HepG2 (cell line): ENCODE measurements around the gene UBE3A. TPM values are rescaled to one million over a fixed set of nuclear protein-coding genes. Genes with fewer than 3 reads are reported as not detected.
A peak's percentile ranks its signal among the peaks of the same experiment; 100 is the strongest.

Experiments used
- ARHGAP35 ChIP-seq: sonication (generic); formaldehyde crosslinking; IDR thresholded peaks from 2 replicates; pipeline ENCODE4 v1.9.0; 2022; ENCODE audit warnings: mild to moderate bottlenecking, inconsistent platforms, moderate library complexity, missing genetic modification reagents, borderline replicate concordance
- ASH2L ChIP-seq: fragments of 300-600, 200-600 bp; sonication (generic); IDR thresholded peaks from 2 replicates; pipeline ENCODE4 v1.7.0; 2017; ENCODE audit warnings: low read depth, mild to moderate bottlenecking, moderate library complexity, mixed read lengths, low read length; ENCODE audit not compliant: insufficient read length
- BCL6 ChIP-seq: IDR thresholded peaks from 2 replicates; pipeline ENCODE4 v1.6.1; 2016; ENCODE audit warnings: missing genetic modification reagents, missing compliant biosample characterization
- E2F1 ChIP-seq: sonication (generic); formaldehyde crosslinking; IDR thresholded peaks from 2 replicates; pipeline ENCODE4 v1.5.0; 2020; ENCODE audit warnings: missing genetic modification reagents
- GATAD1 ChIP-seq: IDR thresholded peaks from 2 replicates; pipeline ENCODE4 v1.6.1; 2016; ENCODE audit warnings: missing genetic modification reagents, missing compliant biosample characterization
- GMEB1 ChIP-seq: sonication (generic); formaldehyde crosslinking; IDR thresholded peaks from 2 replicates; pipeline ENCODE4 v1.5.1; 2020; ENCODE audit warnings: missing genetic modification reagents, mild to moderate bottlenecking, borderline replicate concordance
- IKZF4 ChIP-seq: sonication (generic); formaldehyde crosslinking; IDR thresholded peaks from 2 replicates; pipeline ENCODE4 v1.5.1; 2020; ENCODE audit warnings: borderline replicate concordance, mild to moderate bottlenecking, low read depth, missing genetic modification reagents; ENCODE audit errors: not compliant biosample characterization
- MIER2 ChIP-seq: IDR thresholded peaks from 2 replicates; pipeline ENCODE4 v1.6.1; 2016; ENCODE audit warnings: missing biosample characterization, missing genetic modification reagents
- MIER3 ChIP-seq: IDR thresholded peaks from 2 replicates; pipeline ENCODE4 v1.6.1; 2016; ENCODE audit warnings: missing compliant biosample characterization, borderline replicate concordance
- PCBP2 ChIP-seq: fragments of 200-400 bp; formaldehyde crosslinking; optimal IDR thresholded peaks from 2 replicates; pipeline ENCODE3; 2018; ENCODE audit warnings: low read length, low read depth; ENCODE audit not compliant: poor library complexity, severe bottlenecking
- RELA ChIP-seq: sonication (generic); formaldehyde crosslinking; IDR thresholded peaks from 2 replicates; pipeline ENCODE4 v1.4.0; 2020; ENCODE audit warnings: missing genetic modification reagents
- RXRB ChIP-seq: IDR thresholded peaks from 2 replicates; pipeline ENCODE4 v1.6.1; 2016; ENCODE audit warnings: borderline replicate concordance, missing genetic modification reagents, missing compliant biosample characterization
- TRAFD1 ChIP-seq: sonication (generic); formaldehyde crosslinking; IDR thresholded peaks from 2 replicates; pipeline ENCODE4 v1.5.1; 2020; ENCODE audit warnings: missing genetic modification reagents, mild to moderate bottlenecking, borderline replicate concordance
- WIZ ChIP-seq: sonication (generic); formaldehyde crosslinking; IDR thresholded peaks from 2 replicates; pipeline ENCODE4 v1.5.1; 2020; ENCODE audit warnings: mild to moderate bottlenecking, missing genetic modification reagents
- ZFP37 ChIP-seq: sonication (generic); formaldehyde crosslinking; IDR thresholded peaks from 2 replicates; pipeline ENCODE4 v1.4.0; 2020; ENCODE audit warnings: missing genetic modification reagents, borderline replicate concordance
- ZNF20 ChIP-seq: sonication (generic); formaldehyde crosslinking; IDR thresholded peaks from 2 replicates; pipeline ENCODE4 v1.4.0; 2020; ENCODE audit warnings: mild to moderate bottlenecking, moderate library complexity, missing genetic modification reagents
- ZNF414 ChIP-seq: sonication (generic); formaldehyde crosslinking; IDR thresholded peaks from 2 replicates; pipeline ENCODE4 v1.5.0; 2020; ENCODE audit warnings: missing genetic modification reagents
- ZNF451 ChIP-seq: sonication (generic); formaldehyde crosslinking; IDR thresholded peaks from 2 replicates; pipeline ENCODE4 v1.5.0; 2020; ENCODE audit warnings: mild to moderate bottlenecking, missing genetic modification reagents
- ZNF670 ChIP-seq: sonication (generic); formaldehyde crosslinking; IDR thresholded peaks from 2 replicates; pipeline ENCODE4 v1.8.0; 2022; ENCODE audit warnings: mild to moderate bottlenecking, missing genetic modification reagents, borderline replicate concordance
- ZNF800 ChIP-seq: sonication (generic); formaldehyde crosslinking; IDR thresholded peaks from 2 replicates; pipeline ENCODE4 v1.4.0; 2020; ENCODE audit warnings: missing genetic modification reagents
- ZNF839 ChIP-seq: sonication (generic); formaldehyde crosslinking; IDR thresholded peaks from 2 replicates; pipeline ENCODE4 v1.4.0; 2020; ENCODE audit warnings: missing genetic modification reagents, mild to moderate bottlenecking, borderline replicate concordance
- ZNF878 ChIP-seq: sonication (generic); formaldehyde crosslinking; IDR thresholded peaks from 2 replicates; pipeline ENCODE4 v1.8.1; 2023; ENCODE audit warnings: mild to moderate bottlenecking, missing genetic modification reagents, moderate library complexity
- polyA plus RNA-seq, 8 experiments: library from polyadenylated mRNA; depleted of rRNA in 3 of 8; stranded (reverse) in 7 of 8; unstranded in 1 of 8; fragments of >200 nt; fragmentation: Illumina TruSeq in 4 of 8; extraction: Trizol in 4 of 8; gene quantifications; 2 replicates each; pipeline versions ENCODE4 v1.2.1 to v1.2.3, GENCODE V29; 2011 to 2016; ENCODE audit warnings: low read depth in 4 of 8, missing spikeins in 1 of 8, mixed read lengths in 1 of 8; ENCODE audit not compliant: insufficient read depth in 1 of 8
- total RNA-seq, 5 experiments: library from RNA; depleted of rRNA; stranded (reverse); fragments of >200 nt; fragmentation: Illumina TruSeq; extraction: Trizol; gene quantifications; 2 replicates each; pipeline ENCODE4 v1.2.3, GENCODE V29; 2016; ENCODE audit warnings: low read depth in 1 of 5

The UBE3A gene
- total and polyA plus RNA-seq, 2 of the 13 experiments (the other 11 are each of a cell fraction or from before 2014, with no cell fraction given): 17.3 to 80.5 TPM

- TF ChIP-seq RXRB (CRISPR knock-in tag): no peak
- TF ChIP-seq BCL6 (CRISPR knock-in tag): no peak
- no peak for TF ChIP-seq MIER2 (CRISPR knock-in tag)
- 0 out of 2 replicates have a peak, but pooled peaks have one; percentile 24 for TF ChIP-seq ZNF670 (CRISPR knock-in tag)
- 0 out of 2 replicates have a peak, but pooled peaks have one; percentile 12 for TF ChIP-seq RELA (CRISPR knock-in tag)
- TF ChIP-seq ZNF800 (CRISPR knock-in tag): no peak; the same call in 1 of the 2 replicates
- TF ChIP-seq ZNF878: no peak
- no peak for TF ChIP-seq PCBP2
- no peak for TF ChIP-seq GMEB1
- no peak for TF ChIP-seq ZNF20 (CRISPR knock-in tag)
- peak; percentile 43 for TF ChIP-seq IKZF4
- 0 out of 2 replicates have a peak, but pooled peaks have one; percentile 72 for TF ChIP-seq ZNF451 (CRISPR knock-in tag)
- TF ChIP-seq TRAFD1: no peak
- TF ChIP-seq ASH2L: peak; percentile 84
- no peak for TF ChIP-seq WIZ (CRISPR knock-in tag)
- no peak for TF ChIP-seq ZFP37
- no peak; the same call in 1 of the 2 replicates for TF ChIP-seq ZNF414
- TF ChIP-seq MIER3 (CRISPR knock-in tag): no peak
- TF ChIP-seq E2F1: no peak
- TF ChIP-seq ARHGAP35 (CRISPR knock-in tag): no peak
- no peak for TF ChIP-seq GATAD1 (CRISPR knock-in tag)
- TF ChIP-seq ZNF839: no peak
Measured at GRCh38 chr15:25437777-25438600, 835 bp downstream of the UBE3A start (continued).
